GM18526 (cell line): ENCODE data around the gene PRRT3.

Experiments used
- POLR2A ChIP-seq: IDR thresholded peaks from 3 replicates; pipeline ENCODE4 v1.6.1; 2011; ENCODE audit not compliant: insufficient read length; ENCODE audit errors: extremely low read depth

The PRRT3 gene

DNA sequence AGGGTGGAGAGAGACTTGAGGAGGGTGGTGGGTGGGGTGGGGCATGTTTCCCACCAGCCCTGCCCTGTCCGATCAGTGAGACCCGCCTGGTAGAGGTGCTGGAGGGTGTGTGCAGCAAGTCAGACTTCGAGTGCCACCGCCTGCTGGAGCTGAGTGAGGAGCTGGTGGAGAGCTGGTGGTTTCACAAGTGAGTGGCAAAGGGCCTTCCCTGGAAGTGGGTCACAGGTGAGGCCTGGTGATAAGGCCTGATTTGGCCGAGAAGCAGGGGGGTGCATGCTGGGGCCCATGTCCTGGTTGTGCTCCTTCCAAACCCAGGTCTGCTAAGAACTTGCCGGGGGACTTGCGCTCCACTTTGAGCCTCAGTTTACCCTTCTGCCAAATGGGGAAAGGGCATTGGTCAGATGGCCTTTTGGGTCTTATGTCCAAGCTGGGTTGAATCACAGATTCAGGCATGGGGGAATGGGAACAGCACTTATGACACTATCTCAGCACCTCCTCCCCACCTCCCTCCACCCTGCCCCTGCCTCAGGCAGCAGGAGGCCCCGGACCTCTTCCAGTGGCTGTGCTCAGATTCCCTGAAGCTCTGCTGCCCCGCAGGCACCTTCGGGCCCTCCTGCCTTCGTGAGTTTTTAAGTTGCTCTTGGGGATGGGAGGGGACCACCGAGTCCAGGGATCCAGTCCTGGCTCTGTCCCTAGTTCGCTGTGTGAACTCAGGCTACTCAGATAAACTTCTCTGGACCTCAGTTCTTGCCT is 14.5 kb downstream of the PRRT3 start:
- TF ChIP-seq POLR2A: no peak

- no peak for TF ChIP-seq POLR2A
Observed at GRCh38 chr3:9935966-9936510, 16.2 kb downstream of the PRRT3 start.

DNA sequence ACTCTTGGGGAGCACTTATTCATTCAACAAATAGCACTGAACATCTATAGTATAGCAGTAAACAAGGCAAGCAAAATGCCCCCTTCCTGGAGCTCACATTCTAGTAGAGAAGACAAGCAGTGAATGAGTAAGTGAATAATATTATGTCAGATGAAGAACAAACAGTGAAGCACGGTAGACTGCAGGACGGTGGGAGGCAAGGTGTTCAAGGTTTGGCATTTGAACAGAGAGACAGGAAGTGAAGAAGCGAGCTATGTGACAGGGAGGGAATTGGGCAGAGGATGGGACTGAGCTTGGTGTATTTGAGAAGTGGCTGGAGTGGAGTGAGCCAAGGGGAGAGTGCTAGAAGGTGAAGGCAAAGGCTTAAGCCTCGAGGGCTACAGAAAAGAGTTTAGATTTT is 17.2 kb downstream of the PRRT3 start:
- no peak for TF ChIP-seq POLR2A

- no peak for TF ChIP-seq POLR2A
Observed at GRCh38 chr3:9934235-9934621, 18.0 kb downstream of the PRRT3 start.

DNA sequence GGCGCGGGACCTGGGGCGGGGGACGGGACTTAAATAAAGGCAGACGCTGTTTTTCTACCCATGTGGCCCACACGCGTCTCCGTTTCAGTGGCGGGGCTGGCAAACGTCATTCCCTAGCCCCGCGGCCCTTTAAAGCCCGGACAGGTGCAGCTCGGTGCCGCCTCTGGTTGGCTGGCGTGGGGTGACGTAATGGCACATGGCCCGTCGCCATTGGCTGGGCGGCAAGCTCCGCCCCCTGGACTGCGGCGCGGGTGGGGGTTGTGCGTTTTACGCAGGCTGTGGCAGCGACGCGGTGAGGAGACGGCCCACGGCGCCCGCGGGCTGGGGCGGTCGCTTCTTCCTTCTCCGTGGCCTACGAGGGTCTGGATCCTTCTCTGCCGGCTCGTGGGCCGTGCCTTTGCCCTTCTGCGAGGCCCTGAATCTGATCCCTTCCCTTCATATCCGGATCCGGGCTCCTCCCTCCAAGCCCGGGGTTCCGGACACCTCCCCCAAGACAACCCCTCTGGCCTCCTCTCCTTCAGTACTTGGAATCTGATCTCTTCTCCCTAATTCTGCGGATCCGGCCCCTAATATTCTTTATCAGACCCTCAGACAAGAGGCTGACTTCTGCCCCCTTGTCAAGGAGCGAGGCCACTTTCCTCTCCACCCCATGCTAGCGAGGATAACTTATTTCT is 18.5 kb downstream of the PRRT3 start, which contains the start of gene CRELD1:
CRELD1 (plus strand) TSS at position 274 of the 674 bp plus-strand sequence. CDS start 605 bp downstream, outside the sequence.
- peak; percentile 82 for TF ChIP-seq POLR2A

DNA sequence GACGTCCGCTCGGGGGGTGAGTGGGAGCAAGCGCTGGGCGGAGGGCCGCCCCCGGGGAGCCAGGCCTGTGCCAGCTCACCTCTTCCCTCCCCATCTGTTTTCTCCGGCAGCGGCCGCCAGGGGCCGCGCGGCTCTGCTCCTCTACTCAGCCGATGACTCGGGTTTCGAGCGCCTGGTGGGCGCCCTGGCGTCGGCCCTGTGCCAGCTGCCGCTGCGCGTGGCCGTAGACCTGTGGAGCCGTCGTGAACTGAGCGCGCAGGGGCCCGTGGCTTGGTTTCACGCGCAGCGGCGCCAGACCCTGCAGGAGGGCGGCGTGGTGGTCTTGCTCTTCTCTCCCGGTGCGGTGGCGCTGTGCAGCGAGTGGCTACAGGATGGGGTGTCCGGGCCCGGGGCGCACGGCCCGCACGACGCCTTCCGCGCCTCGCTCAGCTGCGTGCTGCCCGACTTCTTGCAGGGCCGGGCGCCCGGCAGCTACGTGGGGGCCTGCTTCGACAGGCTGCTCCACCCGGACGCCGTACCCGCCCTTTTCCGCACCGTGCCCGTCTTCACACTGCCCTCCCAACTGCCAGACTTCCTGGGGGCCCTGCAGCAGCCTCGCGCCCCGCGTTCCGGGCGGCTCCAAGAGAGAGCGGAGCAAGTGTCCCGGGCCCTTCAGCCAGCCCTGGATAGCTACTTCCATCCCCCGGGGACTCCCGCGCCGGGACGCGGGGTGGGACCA is 19.2 kb downstream of the PRRT3 start:
- peak; percentile 38 for TF ChIP-seq POLR2A

- TF ChIP-seq POLR2A: no peak
Observed at GRCh38 chr3:9932535-9932842, 19.7 kb downstream of the PRRT3 start.

- no peak for TF ChIP-seq POLR2A
Observed at GRCh38 chr3:9930804-9931418, 21.3 kb downstream of the PRRT3 start.

GRCh38 chr3:9928158-9928557 is 24.1 kb downstream of the PRRT3 start:
- TF ChIP-seq POLR2A: no peak

- no peak for TF ChIP-seq POLR2A
Observed at GRCh38 chr3:9918261-9919038, 33.8 kb downstream of the PRRT3 start.

- no peak for TF ChIP-seq POLR2A
Observed at GRCh38 chr3:9917820-9918219, 34.4 kb downstream of the PRRT3 start.

- no peak for TF ChIP-seq POLR2A
Observed at GRCh38 chr3:9916734-9917680, 35.2 kb downstream of the PRRT3 start, which contains the start of gene IL17RC. Gene IL17RC, plus strand, starts transcription at chr3:9917098. Its CDS starts 218 bp downstream, at chr3:9917316.

GRCh38 chr3:9916346-9916733 is 35.9 kb downstream of the PRRT3 start:
- no peak for TF ChIP-seq POLR2A

- no peak for TF ChIP-seq POLR2A
Observed at GRCh38 chr3:9915254-9916141, 36.7 kb downstream of the PRRT3 start.
